RWPE1 (cell line): ENCODE measurements around the gene SSH2.
A peak's percentile ranks its signal among the peaks of the same experiment; 100 is the strongest.

Experiments used
- CTCF ChIA-PET: fragments of 350-600 bp; sonication (Branson Sonifier 250); formaldehyde crosslinking; extraction: SDS; loops from one replicate; lab custom pipeline; 2021; lab: Yijun Ruan, JAX
- POLR2A ChIA-PET: fragments of 400-600 bp; formaldehyde crosslinking; extraction: SDS; loops from one replicate; lab custom pipeline; 2020; ENCODE audit warnings: antibody characterized with exemption; ENCODE audit not compliant: low non-redundant PET; lab: Yijun Ruan, JAX
- DNase-seq: peaks from one replicate; pipeline ENCODE4 v3.0.0; 2012; ENCODE audit warnings: low spot score
- H3K27ac ChIP-seq: fragments of 450-650 bp; 2 replicates; pipeline ENCODE4 v1.5.1; 2017
- TF ChIP-seq, protein P1 (sequence below): fragments of 450-650 bp; conservative IDR thresholded peaks from 2 replicates; pipeline ENCODE4 v1.5.1; 2017; ENCODE audit warnings: low read depth, mild to moderate bottlenecking

SSH2 gene

DNA sequence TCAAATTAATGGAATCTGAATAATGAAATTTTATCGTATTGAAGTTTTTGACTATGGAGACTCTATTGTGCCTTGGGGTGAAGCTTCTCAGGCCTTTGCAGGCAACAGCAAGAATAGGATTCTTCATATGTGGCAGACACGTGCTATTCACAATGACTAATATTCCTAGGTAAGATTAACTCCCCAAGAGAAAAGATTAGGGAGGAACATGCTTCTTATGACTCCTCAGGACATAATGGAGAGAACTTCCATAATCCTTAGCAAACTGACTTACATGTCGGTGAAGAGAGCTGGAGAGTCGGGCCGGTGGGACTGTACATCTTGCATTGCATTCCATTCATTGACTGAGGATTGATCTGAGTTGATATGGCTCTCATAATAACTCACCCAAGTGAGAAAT lies 258.4 kb downstream of the SSH2 start:
- no peak for DNase-seq
- H3K27ac ChIP-seq, result no peak overlapping the region
- ChIA-PET CTCF (interaction anchor here (0.5 kb wide), 1 partner anchor 108 kb away, joined by 3 read pairs; no protein-coding TSS in a partner anchor), POLR2A (no interaction called here)
- TF ChIP-seq, protein P1, sequence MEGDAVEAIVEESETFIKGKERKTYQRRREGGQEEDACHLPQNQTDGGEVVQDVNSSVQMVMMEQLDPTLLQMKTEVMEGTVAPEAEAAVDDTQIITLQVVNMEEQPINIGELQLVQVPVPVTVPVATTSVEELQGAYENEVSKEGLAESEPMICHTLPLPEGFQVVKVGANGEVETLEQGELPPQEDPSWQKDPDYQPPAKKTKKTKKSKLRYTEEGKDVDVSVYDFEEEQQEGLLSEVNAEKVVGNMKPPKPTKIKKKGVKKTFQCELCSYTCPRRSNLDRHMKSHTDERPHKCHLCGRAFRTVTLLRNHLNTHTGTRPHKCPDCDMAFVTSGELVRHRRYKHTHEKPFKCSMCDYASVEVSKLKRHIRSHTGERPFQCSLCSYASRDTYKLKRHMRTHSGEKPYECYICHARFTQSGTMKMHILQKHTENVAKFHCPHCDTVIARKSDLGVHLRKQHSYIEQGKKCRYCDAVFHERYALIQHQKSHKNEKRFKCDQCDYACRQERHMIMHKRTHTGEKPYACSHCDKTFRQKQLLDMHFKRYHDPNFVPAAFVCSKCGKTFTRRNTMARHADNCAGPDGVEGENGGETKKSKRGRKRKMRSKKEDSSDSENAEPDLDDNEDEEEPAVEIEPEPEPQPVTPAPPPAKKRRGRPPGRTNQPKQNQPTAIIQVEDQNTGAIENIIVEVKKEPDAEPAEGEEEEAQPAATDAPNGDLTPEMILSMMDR, result no peak

DNA sequence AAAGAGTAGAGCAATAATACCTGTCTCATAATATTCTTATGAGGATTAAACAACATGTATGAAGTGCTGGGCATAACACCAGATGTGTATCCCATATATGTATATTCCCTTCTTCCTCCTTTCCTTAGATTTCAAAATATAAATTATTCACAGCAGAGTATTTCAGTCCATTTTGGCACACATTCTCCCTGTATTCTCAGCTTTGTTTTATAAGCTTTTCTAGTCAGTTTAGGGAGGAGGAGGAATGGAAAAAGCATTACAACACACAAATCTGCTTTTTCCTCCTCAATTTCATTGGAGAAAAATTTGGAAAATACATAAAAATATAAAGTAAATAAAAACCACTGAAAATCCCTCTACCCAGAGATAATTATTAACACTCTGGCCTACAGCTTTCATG lies 260.8 kb downstream of the SSH2 start:
- no peak for DNase-seq
- TF ChIP-seq, protein P1, result no peak
- ChIA-PET CTCF (no interaction called here), POLR2A (no interaction called here)
- H3K27ac ChIP-seq, result no peak overlapping the region

DNA sequence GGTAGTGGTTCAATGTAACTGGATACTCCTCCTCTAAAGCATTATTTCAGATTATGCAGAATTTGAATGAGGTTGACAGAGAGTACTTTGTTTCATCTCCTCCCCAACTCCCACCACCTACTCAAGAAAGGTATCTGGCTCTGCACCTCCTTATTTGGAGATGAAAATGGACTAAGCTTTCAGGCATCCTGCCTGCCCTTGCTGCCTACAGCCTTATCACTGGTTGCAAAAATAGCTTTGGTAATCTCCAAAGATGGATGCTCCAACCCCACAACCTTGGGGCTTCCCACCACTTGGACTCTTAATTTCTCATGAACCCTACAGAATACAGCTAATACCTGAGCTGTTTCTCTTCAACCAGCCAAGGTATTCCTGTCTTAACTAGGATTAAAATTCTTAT lies 262.1 kb downstream of the SSH2 start:
- H3K27ac ChIP-seq, result no peak overlapping the region
- POLR2A ChIA-PET, result no interaction called here
- TF ChIP-seq, protein P1, result no peak
- CTCF ChIA-PET, result interaction anchor here (0.6 kb wide), 1 partner anchor 104 kb away, joined by 5 read pairs; no protein-coding TSS in a partner anchor
- no peak for DNase-seq

DNA sequence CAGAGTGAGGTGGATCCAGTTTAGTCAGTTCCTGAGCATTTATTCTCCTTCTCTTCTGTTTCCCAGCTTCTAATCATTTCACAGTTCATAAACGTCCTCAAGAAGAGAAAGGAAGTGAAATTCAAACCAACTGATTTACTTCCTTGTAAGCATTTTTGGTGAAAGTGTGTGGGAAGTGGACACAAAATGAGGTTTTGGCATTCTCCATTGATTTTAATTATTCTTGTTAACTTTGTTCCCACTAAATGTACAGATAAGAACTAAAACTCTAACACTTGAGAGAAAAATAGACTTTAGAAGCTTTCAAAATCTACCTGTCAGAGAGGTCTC lies 264.6 kb downstream of the SSH2 start:
- ChIA-PET POLR2A (no interaction called here), CTCF (interaction anchor here (0.5 to 1.6 kb wide), 6 partner anchors 11 to 614 kb away, joined by 3 to 5 read pairs (median 4); no protein-coding TSS in a partner anchor)
- TF ChIP-seq, protein P1, result no peak
- no peak for DNase-seq
- no peak overlapping the region for H3K27ac ChIP-seq

DNA sequence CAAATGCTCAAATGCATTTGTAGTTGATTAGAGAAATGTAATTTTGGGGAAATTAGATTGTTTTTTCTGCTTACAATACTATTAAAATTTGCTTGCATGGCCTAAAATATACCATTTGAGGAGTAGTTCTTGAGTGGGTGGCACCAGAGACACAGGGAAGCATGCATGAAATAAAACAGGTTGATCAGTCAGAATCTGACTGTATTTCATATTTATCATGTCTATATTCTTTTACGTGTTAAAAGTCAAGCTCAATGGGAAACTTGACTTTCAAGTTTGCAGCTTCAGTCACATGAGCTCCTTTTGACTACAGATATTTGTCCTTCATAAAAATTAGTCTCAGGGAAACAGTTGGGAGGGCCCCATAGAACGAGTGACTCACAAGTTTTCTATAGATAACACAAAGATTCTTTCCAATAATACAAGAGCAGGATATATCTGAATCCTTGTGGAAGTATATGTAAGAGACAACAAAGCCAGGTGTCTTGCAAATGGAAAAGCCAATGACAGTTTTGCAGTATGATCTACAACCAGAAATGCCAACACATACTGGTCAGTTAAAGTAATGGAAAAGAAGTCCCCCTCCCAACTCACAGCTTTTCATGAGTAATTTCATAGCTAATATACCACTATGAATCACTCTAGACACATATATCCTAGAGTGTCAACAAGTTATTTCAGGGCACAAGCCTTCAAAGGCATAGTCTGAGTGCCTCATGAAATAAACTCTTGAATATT lies 265.1 kb downstream of the SSH2 start:
- peak; percentile 70 for DNase-seq
- H3K27ac ChIP-seq, result no peak overlapping the region
- TF ChIP-seq, protein P1, result no peak
- ChIA-PET POLR2A (no interaction called here), CTCF (interaction anchor here (0.5 to 1.6 kb wide), 4 partner anchors 10 to 70 kb away, joined by 3 to 5 read pairs (median 4); no protein-coding TSS in a partner anchor)

DNA sequence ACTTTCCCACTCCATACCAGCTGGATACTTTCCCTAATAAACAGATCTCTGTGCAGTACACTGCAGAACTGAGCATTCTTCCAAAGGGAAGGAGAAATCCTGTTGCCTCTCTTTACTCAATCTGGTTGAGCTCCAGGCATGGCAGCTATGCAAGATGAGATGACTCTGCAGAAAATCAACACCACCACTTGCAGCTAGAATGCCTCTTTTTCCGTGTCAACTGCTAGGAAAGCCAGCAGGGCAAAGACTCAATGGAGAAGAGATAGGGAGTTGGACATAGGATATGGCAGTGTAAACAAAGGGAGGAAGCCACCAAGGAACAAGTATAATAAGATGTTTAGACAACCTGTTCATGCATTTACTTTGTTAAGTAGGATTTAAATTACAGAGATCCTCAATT lies 266.9 kb downstream of the SSH2 start:
- TF ChIP-seq, protein P1, result no peak
- no peak for DNase-seq
- ChIA-PET POLR2A (no interaction called here), CTCF (interaction anchor here (0.6 to 0.8 kb wide), 2 partner anchors 69 to 408 kb away, joined by 3 to 4 read pairs; no protein-coding TSS in a partner anchor)
- H3K27ac ChIP-seq, result no peak overlapping the region
